ENCODE data around the gene TUBGCP4. TPM values are rescaled to one million over a fixed set of nuclear protein-coding genes. Genes with fewer than 3 reads are reported as not detected.

Gene TUBGCP4
- total and polyA plus RNA-seq, 12 donors = 5.0 to 14.9 (median 11.9) TPM

DNA sequence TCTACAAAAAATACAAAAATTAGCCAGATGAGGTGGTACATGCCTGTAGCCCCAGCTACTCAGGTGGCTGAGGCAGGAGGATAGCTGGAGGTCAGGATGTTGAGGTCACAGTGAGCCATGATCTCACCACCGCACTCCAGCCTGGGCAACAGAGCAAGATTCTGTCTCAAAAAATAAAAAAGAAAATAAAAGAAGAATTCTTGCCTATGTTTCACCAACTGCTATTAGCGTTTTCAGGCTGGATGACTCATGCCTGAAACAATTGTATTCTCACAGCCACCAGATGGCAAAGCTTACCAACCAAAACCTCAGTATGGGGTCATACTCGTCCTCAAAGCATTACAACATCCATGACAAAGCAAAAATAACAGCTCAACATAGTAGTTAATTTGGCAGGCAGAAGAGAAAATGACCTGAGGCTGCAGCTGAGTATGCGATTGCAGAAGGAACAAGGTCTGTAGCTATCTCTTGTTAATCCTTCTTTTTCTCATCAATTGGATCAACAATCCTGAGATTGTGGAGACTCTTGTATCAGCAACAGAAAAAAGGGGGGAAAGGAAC, 69.9 kb downstream of the TUBGCP4 start:
- Histone ChIP-seq H3K36me3 (peaks cover 0 to 84% (median 11%) of the 10 kb centered on the region in 9 donors), H3K4me1 (peaks cover 0 to 14% (median 9%) of the 10 kb centered on the region in 9 donors), H3K9me3 (no peaks in the 10 kb centered on the region), H3K27me3 (no peaks in the 10 kb centered on the region), H3K27ac (peak overlapping the region in 8 of 10 donors; percentile 2 to 73 (median 60)), H3K4me3 (no peak overlapping the region)
- peak in 1 of 2 donors; percentile 34 for DNase-seq
- 28 to 39% methylated on average over 4 of the region's 4 CpGs for WGBS, 2 donors
- intact Hi-C loops (cut with DNase I) = loop anchor here in 3 of 10 donors (5.0 to 10.0 kb wide), 3 partner anchors 72 to 76 kb away; partner anchors contain the start of gene MAP1A (in 2 of the 3)
- TF ChIP-seq, protein P1, sequence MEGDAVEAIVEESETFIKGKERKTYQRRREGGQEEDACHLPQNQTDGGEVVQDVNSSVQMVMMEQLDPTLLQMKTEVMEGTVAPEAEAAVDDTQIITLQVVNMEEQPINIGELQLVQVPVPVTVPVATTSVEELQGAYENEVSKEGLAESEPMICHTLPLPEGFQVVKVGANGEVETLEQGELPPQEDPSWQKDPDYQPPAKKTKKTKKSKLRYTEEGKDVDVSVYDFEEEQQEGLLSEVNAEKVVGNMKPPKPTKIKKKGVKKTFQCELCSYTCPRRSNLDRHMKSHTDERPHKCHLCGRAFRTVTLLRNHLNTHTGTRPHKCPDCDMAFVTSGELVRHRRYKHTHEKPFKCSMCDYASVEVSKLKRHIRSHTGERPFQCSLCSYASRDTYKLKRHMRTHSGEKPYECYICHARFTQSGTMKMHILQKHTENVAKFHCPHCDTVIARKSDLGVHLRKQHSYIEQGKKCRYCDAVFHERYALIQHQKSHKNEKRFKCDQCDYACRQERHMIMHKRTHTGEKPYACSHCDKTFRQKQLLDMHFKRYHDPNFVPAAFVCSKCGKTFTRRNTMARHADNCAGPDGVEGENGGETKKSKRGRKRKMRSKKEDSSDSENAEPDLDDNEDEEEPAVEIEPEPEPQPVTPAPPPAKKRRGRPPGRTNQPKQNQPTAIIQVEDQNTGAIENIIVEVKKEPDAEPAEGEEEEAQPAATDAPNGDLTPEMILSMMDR (IDR thresholded peaks at IDR 0.05) = peak in 8 of 9 donors; percentile 9 to 59 (median 47)
- ATAC-seq = peak; percentile 86 to 97 (median 93)

DNA sequence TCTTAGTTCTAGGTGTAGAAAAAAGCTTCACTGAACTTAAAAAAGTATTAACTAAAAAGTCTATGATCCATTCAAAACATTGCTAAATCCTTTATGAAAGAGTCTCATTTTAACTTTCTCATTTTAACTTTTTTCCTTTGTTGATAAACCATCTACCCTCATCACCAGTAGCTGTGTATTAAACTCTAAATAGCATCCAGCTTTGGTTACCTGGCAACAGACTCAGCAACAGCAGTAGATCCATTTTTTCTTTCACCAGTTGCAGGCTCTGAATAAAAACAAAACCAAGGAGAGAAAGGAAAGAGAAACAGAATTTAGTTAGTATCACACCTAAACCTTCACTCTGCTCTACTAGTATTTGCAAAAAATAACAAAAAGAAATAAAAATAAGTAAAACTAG, 70.4 kb downstream of the TUBGCP4 start:
- DNase-seq (no peak), ATAC-seq (peak in 1 of 8 donors; percentile 47)
- Histone ChIP-seq H3K4me1 (peaks cover 0 to 14% (median 9%) of the 10 kb centered on the region in 9 donors), H3K4me3 (no peak overlapping the region), H3K27me3 (no peaks in the 10 kb centered on the region), H3K9me3 (no peaks in the 10 kb centered on the region), H3K36me3 (peaks cover 0 to 84% (median 11%) of the 10 kb centered on the region in 9 donors), H3K27ac (peak overlapping the region in 7 of 10 donors; percentile 2 to 73 (median 55))
- TF ChIP-seq, protein P1 (IDR thresholded peaks at IDR 0.05) = no peak
- intact Hi-C loops (cut with DNase I) = loop anchor here in 3 of 10 donors (5.0 to 10.0 kb wide), 3 partner anchors 71 to 76 kb away; partner anchors contain the start of gene MAP1A (in 2 of the 3)

DNA sequence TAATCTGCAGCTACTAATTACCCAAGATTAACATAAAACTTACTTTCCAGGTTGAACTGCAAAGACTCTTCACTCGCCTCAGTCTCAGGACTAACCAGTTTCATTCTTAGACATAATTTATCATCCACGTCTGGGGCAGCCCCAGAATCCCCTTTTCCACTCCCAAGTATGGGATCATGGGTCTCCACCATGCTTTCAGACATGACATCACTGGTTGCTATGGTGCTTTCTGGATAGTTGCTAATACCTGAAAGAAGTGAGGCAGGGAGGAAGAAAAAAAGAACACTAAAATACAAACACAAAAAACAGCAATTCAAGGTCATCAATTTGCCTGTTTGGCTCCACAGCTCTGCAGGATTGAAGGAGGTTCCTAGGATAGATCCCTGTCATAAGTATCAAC, 75.4 kb downstream of the TUBGCP4 start:
- peaks cover 0 to 53% (median 14%) of the 10 kb centered on the region in 9 donors for H3K36me3 ChIP-seq
- WGBS, 2 donors = 86 to 94% methylated on average over 2 of the region's 2 CpGs
- intact Hi-C loops (cut with DNase I) = loop anchor here in 1 of 10 donors (10.0 kb wide), 1 partner anchor 68 kb away; the partner anchor contains the start of gene MAP1A
- ATAC-seq (no peak), DNase-seq (no peak)
- H3K9me3 ChIP-seq = no peaks in the 10 kb centered on the region
- no peak overlapping the region for H3K4me3 ChIP-seq
- H3K27me3 ChIP-seq = no peaks in the 10 kb centered on the region
- TF ChIP-seq, protein P1 (IDR thresholded peaks at IDR 0.05) = no peak
- no peak overlapping the region for H3K27ac ChIP-seq
- peaks cover 0 to 5% (median 3%) of the 10 kb centered on the region in 9 donors for H3K4me1 ChIP-seq

DNA sequence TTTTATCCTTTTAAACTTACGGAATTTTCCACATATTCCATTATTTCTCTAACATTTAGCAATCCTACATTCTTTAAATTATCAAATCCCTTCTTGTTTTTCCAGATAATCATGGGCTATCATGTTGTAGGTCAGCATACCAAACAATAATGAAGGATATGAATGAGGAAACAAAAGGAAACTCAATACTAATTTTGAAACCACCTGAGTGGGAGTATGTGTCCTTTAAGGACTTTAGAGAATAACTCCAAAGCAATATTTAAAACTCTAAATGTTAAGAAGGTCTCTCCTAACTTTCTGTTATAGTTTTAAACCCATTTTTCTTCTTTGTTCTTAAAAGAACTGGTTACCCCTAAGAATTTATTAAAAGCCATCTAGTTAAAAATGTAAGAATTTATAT, 79.1 kb downstream of the TUBGCP4 start:
- Histone ChIP-seq H3K4me1 (no peaks in the 10 kb centered on the region), H3K27ac (no peak overlapping the region), H3K4me3 (no peak overlapping the region), H3K36me3 (peaks cover 0 to 66% (median 14%) of the 10 kb centered on the region in 9 donors), H3K27me3 (no peaks in the 10 kb centered on the region), H3K9me3 (no peaks in the 10 kb centered on the region)
- TF ChIP-seq, protein P1 (IDR thresholded peaks at IDR 0.05) = no peak
- intact Hi-C loops (cut with DNase I) = loop anchor here in 1 of 10 donors (10.0 kb wide), 1 partner anchor 65 kb away; the partner anchor contains the start of gene MAP1A
- ATAC-seq (no peak), DNase-seq (no peak)
- 96 to 98% methylated on average over 1 of the region's 1 CpG for WGBS, 2 donors

Other genes with a start within 250 kb of the TUBGCP4 start
- 10 to 100 TPM in 7 of 10 donors, 1 to 10 TPM in 3; 7.6 to 13.8 (median 11.7) TPM for gene TMEM62, start 237.5 kb upstream of the TUBGCP4 start, total RNA-seq
- gene TMEM62, start 237.5 kb upstream of the TUBGCP4 start, polyA plus RNA-seq = 10 to 100 TPM; 11.4 to 13.9 TPM
- 10 to 100 TPM; 43.7 to 65.1 (median 59.9) TPM for gene CCNDBP1, start 185.7 kb upstream of the TUBGCP4 start, total RNA-seq
- gene CCNDBP1, start 185.7 kb upstream of the TUBGCP4 start, polyA plus RNA-seq = 10 to 100 TPM; 27.6 to 54.2 TPM
- under 1 TPM in 6 of 10 donors, not detected in 4; 0.12 to 0.26 (median 0.16) TPM for gene EPB42, start 150.1 kb upstream of the TUBGCP4 start, total RNA-seq
- gene EPB42, start 150.1 kb upstream of the TUBGCP4 start, polyA plus RNA-seq = under 1 TPM in 1 of 2 donors, not detected in 1; 0.03 TPM
- not detected for gene TGM5, start 104.2 kb upstream of the TUBGCP4 start, total RNA-seq
- gene TGM5, start 104.2 kb upstream of the TUBGCP4 start, polyA plus RNA-seq = under 1 TPM in 1 of 2 donors, not detected in 1; 0.10 TPM
- not detected for gene TGM7, start 68.8 kb upstream of the TUBGCP4 start, total RNA-seq
- gene TGM7, start 68.8 kb upstream of the TUBGCP4 start, polyA plus RNA-seq = not detected
- 1 to 10 TPM; 5.2 to 8.7 (median 6.2) TPM for gene LCMT2, start 40.5 kb upstream of the TUBGCP4 start, total RNA-seq
- 1 to 10 TPM; 1.5 to 4.3 TPM for gene LCMT2, start 40.5 kb upstream of the TUBGCP4 start, polyA plus RNA-seq
- gene ZSCAN29, start 58 bp upstream of the TUBGCP4 start, total RNA-seq = 10 to 100 TPM in 9 of 10 donors, 1 to 10 TPM in 1; 9.6 to 15.7 (median 12.2) TPM
- 1 to 10 TPM; 3.5 to 8.4 TPM for gene ZSCAN29, start 58 bp upstream of the TUBGCP4 start, polyA plus RNA-seq
- gene TP53BP1, start 122.1 kb downstream of the TUBGCP4 start, total RNA-seq = 10 to 100 TPM; 21.2 to 35.2 (median 29.3) TPM
- gene TP53BP1, start 122.1 kb downstream of the TUBGCP4 start, polyA plus RNA-seq = 10 to 100 TPM; 11.2 to 12.6 TPM
- 100 to 1,000 TPM in 2 of 10 donors, 10 to 100 TPM in 8; 21.3 to 139 (median 51.6) TPM for gene MAP1A, start 146.5 kb downstream of the TUBGCP4 start, total RNA-seq
- 10 to 100 TPM in 1 of 2 donors, 1 to 10 TPM in 1; 3.4 to 17.5 TPM for gene MAP1A, start 146.5 kb downstream of the TUBGCP4 start, polyA plus RNA-seq
- gene PPIP5K1, start 219.1 kb downstream of the TUBGCP4 start, total RNA-seq = 10 to 100 TPM; 12.2 to 33.9 (median 18.7) TPM
- gene PPIP5K1, start 219.1 kb downstream of the TUBGCP4 start, polyA plus RNA-seq = 1 to 10 TPM; 3.2 to 6.9 TPM
- 1 to 10 TPM in 1 of 10 donors, under 1 TPM in 4, not detected in 5; 0.26 to 1.6 (median 0.59) TPM for gene CKMT1B, start 222.9 kb downstream of the TUBGCP4 start, total RNA-seq
- gene CKMT1B, start 222.9 kb downstream of the TUBGCP4 start, polyA plus RNA-seq = under 1 TPM; 0.33 to 0.59 TPM
- under 1 TPM in 3 of 10 donors, not detected in 7; 0.20 to 0.25 (median 0.21) TPM for gene STRC, start 247.7 kb downstream of the TUBGCP4 start, total RNA-seq
- gene STRC, start 247.7 kb downstream of the TUBGCP4 start, polyA plus RNA-seq = 1 to 10 TPM in 1 of 2 donors, under 1 TPM in 1; 0.06 to 1.2 TPM

Measured in heart right ventricle (tissue), 16 donors.